GM06990 (cell line): ENCODE data around the gene HOXC9.
A peak's percentile ranks its signal among the peaks of the same experiment; 100 is the strongest.

ENCODE experiments used
- DNase-seq: peaks from one replicate; pipeline ENCODE4 v3.0.0-alpha.2; 2011; ENCODE audit not compliant: insufficient read length; ENCODE audit errors: extremely low read depth
- H3K27me3 ChIP-seq: replicated peaks from 2 replicates; pipeline ENCODE4 v1.6.0; 2011; ENCODE audit warnings: low read length; ENCODE audit not compliant: control insufficient read depth, insufficient read depth
- H3K36me3 ChIP-seq: 2 replicates; pipeline ENCODE4 v1.5.1; 2011; ENCODE audit warnings: low read length; ENCODE audit not compliant: control insufficient read depth, insufficient read depth
- H3K4me3 ChIP-seq: replicated peaks from 2 replicates; pipeline ENCODE4 v1.5.1; 2011; ENCODE audit warnings: low read depth, mild to moderate bottlenecking, control low read depth, low read length
- CTCF ChIP-seq: IDR thresholded peaks from 2 replicates; pipeline ENCODE4 v1.5.1; 2011; ENCODE audit warnings: low read length, control low read depth, mild to moderate bottlenecking, inconsistent platforms; ENCODE audit not compliant: insufficient read depth, poor library complexity, severe bottlenecking

The HOXC9 gene

DNA sequence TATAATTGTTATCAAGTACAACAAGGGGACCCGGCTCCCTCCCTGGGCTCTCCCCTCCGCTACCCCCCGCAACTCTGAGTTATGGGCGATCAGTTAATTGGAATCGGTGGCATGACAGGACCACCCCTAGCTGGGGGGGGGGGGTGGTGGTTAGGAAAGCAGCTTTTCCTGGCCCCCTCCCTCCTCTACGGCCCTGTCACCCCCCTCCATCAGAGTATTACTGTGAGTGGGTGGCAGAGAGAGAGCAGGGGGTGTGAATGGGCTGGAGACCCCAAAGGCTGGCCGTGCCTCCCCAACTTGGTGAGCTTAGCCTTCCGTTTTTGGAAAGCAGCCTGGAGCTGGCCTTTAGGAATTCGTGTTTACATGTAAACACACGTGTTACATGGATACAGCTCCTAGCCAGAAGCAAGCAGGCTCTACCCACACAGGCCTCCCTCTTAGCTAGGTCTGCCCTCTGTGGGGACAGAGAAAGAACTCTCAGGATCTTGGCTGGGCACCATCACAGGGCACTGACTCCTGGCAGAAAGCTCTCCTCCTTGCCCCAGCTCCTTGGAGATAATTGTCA lies 52.6 kb downstream of the HOXC9 start:
- Histone ChIP-seq H3K27me3 (no peaks in the 10 kb centered on the region), H3K4me3 (peak overlapping the region; percentile 84), H3K36me3 (no peaks in the 10 kb centered on the region)
- no peak for TF ChIP-seq CTCF
- no peak for DNase-seq
